WTC11 (cell line): ENCODE results near the gene AGA. TPM values are rescaled to one million over a fixed set of nuclear protein-coding genes. Genes with fewer than 3 reads are reported as not detected.

Experiments
- ATAC-seq: fragments of 200-7000 bp; cut with Tn5 transposase; 2 replicates; pipeline ENCODE4 v1.10.0; 2021; ENCODE audit warnings: mild to moderate bottlenecking, moderate library complexity
- CTCF ChIA-PET: fragments of 300-600 bp; sonication (Branson Sonifier 250); formaldehyde crosslinking; loops from one replicate; lab custom pipeline; 2021; ENCODE audit warnings: antibody characterized with exemption; lab: Charles Lee
- POLR2A ChIA-PET: fragments of 350-600 bp; sonication (Branson Sonifier 250); formaldehyde crosslinking; loops from one replicate; lab custom pipeline; 2021; ENCODE audit warnings: antibody characterized with exemption; lab: Charles Lee
- DNase-seq: peaks from one replicate; pipeline ENCODE4 v3.0.0; 2021; ENCODE audit warnings: low spot score
- H3K27ac Mint-ChIP-seq: 2 replicates; pipeline ENCODE4 v1.8.0; 2021; ENCODE audit warnings: mixed read lengths
- H3K27me3 Mint-ChIP-seq: 2 replicates; pipeline ENCODE4 v1.8.0; 2021; ENCODE audit warnings: low read depth, mild to moderate bottlenecking, moderate library complexity, mixed read lengths
- H3K36me3 Mint-ChIP-seq: 2 replicates; pipeline ENCODE4 v1.8.0; 2021; ENCODE audit warnings: mixed read lengths
- H3K4me1 Mint-ChIP-seq: 2 replicates; pipeline ENCODE4 v1.8.0; 2022; ENCODE audit warnings: mixed read lengths
- H3K4me3 Mint-ChIP-seq: 2 replicates; pipeline ENCODE4 v1.8.0; 2021; ENCODE audit warnings: mild to moderate bottlenecking, moderate library complexity, mixed read lengths
- H3K9me3 Mint-ChIP-seq: 2 replicates; pipeline ENCODE4 v1.8.0; 2021; ENCODE audit warnings: mixed read lengths
- AR ChIP-seq: fragments of 250-450 bp; sonication (Bioruptor Pico); IDR thresholded peaks from 2 replicates; pipeline ENCODE4 v1.9.0; 2021; ENCODE audit warnings: mild to moderate bottlenecking
- CREB1 ChIP-seq: sonication (generic); formaldehyde crosslinking; IDR thresholded peaks from 2 replicates; pipeline ENCODE4 v1.8.0; 2023; ENCODE audit warnings: mild to moderate bottlenecking, missing genetic modification reagents
- E2F4 ChIP-seq: sonication (generic); formaldehyde crosslinking; IDR thresholded peaks from 2 replicates; pipeline ENCODE4 v1.8.1; 2022; ENCODE audit warnings: low read depth, mild to moderate bottlenecking, moderate library complexity, missing genetic modification reagents, borderline replicate concordance
- ETV6 ChIP-seq: sonication (generic); formaldehyde crosslinking; IDR thresholded peaks from 2 replicates; pipeline ENCODE4 v1.8.1; 2022; ENCODE audit warnings: mild to moderate bottlenecking, missing genetic modification reagents
- FOXJ3 ChIP-seq: sonication (generic); formaldehyde crosslinking; IDR thresholded peaks from 2 replicates; pipeline ENCODE4 v1.9.0; 2021; ENCODE audit warnings: missing genetic modification reagents, mild to moderate bottlenecking, borderline replicate concordance
- HMGA2 ChIP-seq: fragments of 250-450 bp; sonication (Bioruptor Pico); IDR thresholded peaks from 2 replicates; pipeline ENCODE4 v1.4.0; 2021; ENCODE audit warnings: mild to moderate bottlenecking, moderate library complexity
- MYBL2 ChIP-seq: sonication (generic); formaldehyde crosslinking; IDR thresholded peaks from 2 replicates; pipeline ENCODE4 v1.8.1; 2023; ENCODE audit warnings: mild to moderate bottlenecking, moderate library complexity, missing genetic modification reagents
- NFATC4 ChIP-seq: fragments of 250-450 bp; sonication (Bioruptor Pico); IDR thresholded peaks from 2 replicates; pipeline ENCODE4 v1.9.0; 2021; ENCODE audit warnings: mild to moderate bottlenecking
- NR3C1 ChIP-seq: sonication (generic); formaldehyde crosslinking; conservative IDR thresholded peaks from 2 replicates; pipeline ENCODE4 v1.8.1; 2023; ENCODE audit warnings: low read depth, mild to moderate bottlenecking, missing genetic modification reagents
- SOX15 ChIP-seq: fragments of 250-450 bp; sonication (Bioruptor Pico); IDR thresholded peaks from 2 replicates; pipeline ENCODE4 v1.9.0; 2021; ENCODE audit warnings: mild to moderate bottlenecking
- SP1 ChIP-seq: sonication (generic); formaldehyde crosslinking; conservative IDR thresholded peaks from 2 replicates; pipeline ENCODE4 v1.8.1; 2022; ENCODE audit warnings: missing genetic modification reagents
- TCF7 ChIP-seq: sonication (generic); formaldehyde crosslinking; IDR thresholded peaks from 2 replicates; pipeline ENCODE4 v1.8.0; 2022; ENCODE audit warnings: mild to moderate bottlenecking, low read depth, missing genetic modification reagents, moderate library complexity
- USF1 ChIP-seq: sonication (generic); formaldehyde crosslinking; IDR thresholded peaks from 2 replicates; pipeline ENCODE4 v1.8.0; 2022; ENCODE audit warnings: mild to moderate bottlenecking, missing genetic modification reagents
- ZMAT4 ChIP-seq: fragments of 250-450 bp; sonication (Bioruptor Pico); IDR thresholded peaks from 2 replicates; pipeline ENCODE4 v1.9.0; 2021; ENCODE audit warnings: mild to moderate bottlenecking
- ZNF121 ChIP-seq: sonication (generic); formaldehyde crosslinking; IDR thresholded peaks from 2 replicates; pipeline ENCODE4 v1.8.0; 2023; ENCODE audit warnings: missing genetic modification reagents
- ZNF138 ChIP-seq: sonication (generic); formaldehyde crosslinking; conservative IDR thresholded peaks from 2 replicates; pipeline ENCODE4 v1.8.1; 2022; ENCODE audit warnings: mild to moderate bottlenecking, moderate library complexity, missing genetic modification reagents
- ZNF416 ChIP-seq: fragments of 250-450 bp; sonication (Bioruptor Pico); IDR thresholded peaks from 2 replicates; pipeline ENCODE4 v1.9.0; 2021; ENCODE audit warnings: mild to moderate bottlenecking, inconsistent platforms
- ZNF671 ChIP-seq: fragments of 250-450 bp; sonication (Bioruptor Pico); IDR thresholded peaks from 2 replicates; pipeline ENCODE4 v1.8.0; 2021; ENCODE audit warnings: mild to moderate bottlenecking
- total RNA-seq: library from RNA; stranded (reverse); gene quantifications from 3 replicates; pipeline ENCODE4 v1.2.3, GENCODE V29; 2021
- TF ChIP-seq, protein P1 (sequence below): fragments of 250-450 bp; sonication (Bioruptor Pico); IDR thresholded peaks from 2 replicates; pipeline ENCODE4 v1.8.0; 2021; ENCODE audit warnings: mild to moderate bottlenecking
- TF ChIP-seq, protein P2 (sequence below): sonication (generic); formaldehyde crosslinking; IDR thresholded peaks from 2 replicates; pipeline ENCODE4 v1.8.1; 2023; ENCODE audit warnings: mild to moderate bottlenecking, missing genetic modification reagents

Gene AGA
- total RNA-seq, 1 experiment from 2014 or later: 6.8 TPM

- ATAC-seq (no peak), DNase-seq (no peak)
- Mint-ChIP-seq H3K9me3 (no peaks in the 10 kb centered on the region), H3K4me3 (no peak overlapping the region), H3K27ac (no peak overlapping the region), H3K4me1 (peaks cover 15% of the 10 kb centered on the region), H3K27me3 (no peaks in the 10 kb centered on the region)
- CTCF ChIA-PET: no interaction called here
- POLR2A ChIA-PET: no interaction called here
- TF ChIP-seq FOXJ3: no peak
- TF ChIP-seq, protein P1, sequence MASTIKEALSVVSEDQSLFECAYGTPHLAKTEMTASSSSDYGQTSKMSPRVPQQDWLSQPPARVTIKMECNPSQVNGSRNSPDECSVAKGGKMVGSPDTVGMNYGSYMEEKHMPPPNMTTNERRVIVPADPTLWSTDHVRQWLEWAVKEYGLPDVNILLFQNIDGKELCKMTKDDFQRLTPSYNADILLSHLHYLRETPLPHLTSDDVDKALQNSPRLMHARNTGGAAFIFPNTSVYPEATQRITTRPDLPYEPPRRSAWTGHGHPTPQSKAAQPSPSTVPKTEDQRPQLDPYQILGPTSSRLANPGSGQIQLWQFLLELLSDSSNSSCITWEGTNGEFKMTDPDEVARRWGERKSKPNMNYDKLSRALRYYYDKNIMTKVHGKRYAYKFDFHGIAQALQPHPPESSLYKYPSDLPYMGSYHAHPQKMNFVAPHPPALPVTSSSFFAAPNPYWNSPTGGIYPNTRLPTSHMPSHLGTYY (CRISPR knock-in tag): no peak
- no peak for TF ChIP-seq USF1 (CRISPR knock-in tag)
- no peak for TF ChIP-seq NFATC4 (CRISPR knock-in tag)
- no peak for TF ChIP-seq ZNF121
- no peak for TF ChIP-seq NR3C1 (CRISPR knock-in tag)
- no peak for TF ChIP-seq AR (CRISPR knock-in tag)
- no peak for TF ChIP-seq ZNF671
- TF ChIP-seq CREB1 (CRISPR knock-in tag): no peak
- no peak for TF ChIP-seq ZNF416 (CRISPR knock-in tag)
- TF ChIP-seq E2F4 (CRISPR knock-in tag): no peak
- TF ChIP-seq, all 79 proteins: peak for 0
- no peaks in the 10 kb centered on the region for H3K36me3 Mint-ChIP-seq
These were observed 19.4 kb upstream of the AGA start for GRCh38 chr4:177461606-177462005.

GRCh38 chr4:177460460-177460859, 18.2 kb upstream of the AGA start:
- Mint-ChIP-seq H3K27me3 (no peaks in the 10 kb centered on the region), H3K9me3 (no peaks in the 10 kb centered on the region), H3K4me3 (no peak overlapping the region), H3K27ac (no peak overlapping the region), H3K36me3 (no peaks in the 10 kb centered on the region), H3K4me1 (peaks cover 26% of the 10 kb centered on the region)
- no peak for TF ChIP-seq ZNF671
- no peak for TF ChIP-seq TCF7 (CRISPR knock-in tag)
- no peak for TF ChIP-seq NR3C1 (CRISPR knock-in tag)
- TF ChIP-seq, protein P2, sequence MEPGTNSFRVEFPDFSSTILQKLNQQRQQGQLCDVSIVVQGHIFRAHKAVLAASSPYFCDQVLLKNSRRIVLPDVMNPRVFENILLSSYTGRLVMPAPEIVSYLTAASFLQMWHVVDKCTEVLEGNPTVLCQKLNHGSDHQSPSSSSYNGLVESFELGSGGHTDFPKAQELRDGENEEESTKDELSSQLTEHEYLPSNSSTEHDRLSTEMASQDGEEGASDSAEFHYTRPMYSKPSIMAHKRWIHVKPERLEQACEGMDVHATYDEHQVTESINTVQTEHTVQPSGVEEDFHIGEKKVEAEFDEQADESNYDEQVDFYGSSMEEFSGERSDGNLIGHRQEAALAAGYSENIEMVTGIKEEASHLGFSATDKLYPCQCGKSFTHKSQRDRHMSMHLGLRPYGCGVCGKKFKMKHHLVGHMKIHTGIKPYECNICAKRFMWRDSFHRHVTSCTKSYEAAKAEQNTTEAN: no peak
- TF ChIP-seq ZNF138 (CRISPR knock-in tag): no peak
- TF ChIP-seq MYBL2 (CRISPR knock-in tag): no peak
- no peak for TF ChIP-seq HMGA2
- TF ChIP-seq ETV6: no peak
- TF ChIP-seq ZMAT4 (CRISPR knock-in tag): no peak
- no peak for TF ChIP-seq FOXJ3
- no peak for TF ChIP-seq SOX15 (CRISPR knock-in tag)
- no peak for TF ChIP-seq SP1 (CRISPR knock-in tag)
- CTCF ChIA-PET: no interaction called here
- POLR2A ChIA-PET: no interaction called here
- ATAC-seq (no peak), DNase-seq (no peak)
